Diencephalon (tissue), 1 donor: ENCODE measurements around the gene LZTS3. TPM values are rescaled to one million over a fixed set of nuclear protein-coding genes. Genes with fewer than 3 reads are reported as not detected.

ENCODE experiments used
- total RNA-seq: library from RNA; depleted of rRNA; stranded (reverse); fragments of >200 nt; gene quantifications from one replicate; pipeline ENCODE4 v1.2.3, GENCODE V29; 2014

Gene LZTS3
- 36.9 TPM for total RNA-seq

GRCh38 chr20:3172933-3173609, at the start of gene LZTS3:
Gene LZTS3 (minus strand): TSS chr20:3173549. CDS start chr20:3167163, 6,386 bp downstream.

GRCh38 chr20:3209257-3209945, 36.1 kb upstream of the LZTS3 start, which contains the start of gene ITPA:
Gene ITPA (plus strand): TSS chr20:3209498. CDS start chr20:3209552, 54 bp downstream.

GRCh38 chr20:3204124-3204794, 30.9 kb upstream of the LZTS3 start, which contains the start of gene DDRGK1:
Gene DDRGK1 (minus strand): TSS chr20:3204682. CDS start chr20:3204627, 55 bp downstream.

Other genes with a start within 250 kb of the LZTS3 start
- not detected for gene GNRH2, start 129.9 kb downstream of the LZTS3 start, total RNA-seq
- 31.4 TPM for gene MRPS26, start 127.5 kb downstream of the LZTS3 start, total RNA-seq
- gene OXT, start 101.9 kb downstream of the LZTS3 start, total RNA-seq: 46.4 TPM
- 51.9 TPM for gene AVP, start 88.8 kb downstream of the LZTS3 start, total RNA-seq
- 19.8 TPM for gene FASTKD5, start 13.7 kb downstream of the LZTS3 start, total RNA-seq
- gene UBOX5, start 13.7 kb downstream of the LZTS3 start, total RNA-seq: 2.5 TPM
- gene DDRGK1, start 31.1 kb upstream of the LZTS3 start, total RNA-seq: 33.0 TPM
- 39.9 TPM for gene ITPA, start 35.9 kb upstream of the LZTS3 start, total RNA-seq
- gene SLC4A11, start 65.6 kb upstream of the LZTS3 start, total RNA-seq: not detected
- 42.0 TPM for gene DNAAF9, start 234.1 kb upstream of the LZTS3 start, total RNA-seq